GM10248 (cell line): ENCODE measurements around the gene RBBP4.
"Not testable (repeated sequence)": the region's sequence is repeated elsewhere in the genome, so short reads cannot be mapped to it uniquely, and the experiment has no call there.

Experiments
- CTCF ChIA-PET: fragments of 300-600 bp; sonication (Branson Sonifier 250); formaldehyde crosslinking; extraction: SDS; loops from one replicate; lab custom pipeline; 2021; ENCODE audit warnings: antibody characterized with exemption; lab: Yijun Ruan, JAX
- POLR2A ChIA-PET: fragments of 350-650 bp; sonication (Branson Sonifier 250); formaldehyde crosslinking; extraction: SDS; loops from one replicate; lab custom pipeline; 2020; ENCODE audit warnings: antibody characterized with exemption; lab: Yijun Ruan, JAX
- DNase-seq: peaks from one replicate; pipeline ENCODE4 v3.0.0; 2012; ENCODE audit errors: extremely low spot score
- TF ChIP-seq, protein P1 (sequence below): IDR thresholded peaks from 2 replicates; pipeline ENCODE4 v1.5.1; 2012; ENCODE audit warnings: mild to moderate bottlenecking, low read depth; ENCODE audit errors: extremely low read depth, missing control alignments, control extremely low read depth

The RBBP4 gene

DNA sequence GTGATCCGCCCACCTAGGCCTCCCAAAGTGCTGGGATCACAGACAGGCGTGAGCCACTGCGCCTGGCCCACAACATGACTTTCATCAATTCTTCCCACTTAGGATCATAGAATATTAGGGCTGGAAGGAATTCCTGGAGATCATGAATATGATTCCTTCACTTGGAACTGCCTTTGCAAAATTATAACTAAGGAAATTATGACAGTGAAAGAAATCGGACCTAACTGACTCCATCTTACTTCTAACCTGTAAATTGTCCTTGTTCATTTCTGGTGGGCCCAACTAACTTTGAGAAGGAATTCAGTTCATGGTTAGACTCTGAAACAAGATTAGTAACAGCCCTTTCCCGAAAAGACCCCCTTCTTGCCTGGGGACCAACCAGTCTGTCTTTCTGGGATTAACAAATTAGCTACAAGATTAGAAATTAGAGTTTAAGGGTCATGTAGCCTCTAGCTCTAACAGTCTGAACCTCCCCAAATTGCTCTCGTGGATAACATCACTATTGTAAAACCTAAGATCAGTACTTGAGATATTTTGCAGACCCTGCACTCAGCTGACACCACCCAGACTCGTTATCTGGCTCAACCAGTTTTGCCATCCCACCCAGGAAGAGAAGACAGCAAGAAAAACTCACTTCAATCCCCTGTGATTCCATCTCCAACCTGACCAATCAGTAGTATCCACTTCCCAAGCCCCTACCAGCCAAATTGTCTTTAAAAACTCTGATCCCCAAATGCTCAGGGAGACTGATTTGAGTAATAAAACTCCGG, 15.3 kb upstream of the RBBP4 start:
- POLR2A ChIA-PET, result no interaction called here
- DNase-seq, result no peak
- TF ChIP-seq, protein P1, sequence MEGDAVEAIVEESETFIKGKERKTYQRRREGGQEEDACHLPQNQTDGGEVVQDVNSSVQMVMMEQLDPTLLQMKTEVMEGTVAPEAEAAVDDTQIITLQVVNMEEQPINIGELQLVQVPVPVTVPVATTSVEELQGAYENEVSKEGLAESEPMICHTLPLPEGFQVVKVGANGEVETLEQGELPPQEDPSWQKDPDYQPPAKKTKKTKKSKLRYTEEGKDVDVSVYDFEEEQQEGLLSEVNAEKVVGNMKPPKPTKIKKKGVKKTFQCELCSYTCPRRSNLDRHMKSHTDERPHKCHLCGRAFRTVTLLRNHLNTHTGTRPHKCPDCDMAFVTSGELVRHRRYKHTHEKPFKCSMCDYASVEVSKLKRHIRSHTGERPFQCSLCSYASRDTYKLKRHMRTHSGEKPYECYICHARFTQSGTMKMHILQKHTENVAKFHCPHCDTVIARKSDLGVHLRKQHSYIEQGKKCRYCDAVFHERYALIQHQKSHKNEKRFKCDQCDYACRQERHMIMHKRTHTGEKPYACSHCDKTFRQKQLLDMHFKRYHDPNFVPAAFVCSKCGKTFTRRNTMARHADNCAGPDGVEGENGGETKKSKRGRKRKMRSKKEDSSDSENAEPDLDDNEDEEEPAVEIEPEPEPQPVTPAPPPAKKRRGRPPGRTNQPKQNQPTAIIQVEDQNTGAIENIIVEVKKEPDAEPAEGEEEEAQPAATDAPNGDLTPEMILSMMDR, result no peak
- CTCF ChIA-PET, result interaction anchor here (1.4 kb wide), 1 partner anchor 29 kb away, joined by 3 read pairs; no protein-coding TSS in a partner anchor

DNA sequence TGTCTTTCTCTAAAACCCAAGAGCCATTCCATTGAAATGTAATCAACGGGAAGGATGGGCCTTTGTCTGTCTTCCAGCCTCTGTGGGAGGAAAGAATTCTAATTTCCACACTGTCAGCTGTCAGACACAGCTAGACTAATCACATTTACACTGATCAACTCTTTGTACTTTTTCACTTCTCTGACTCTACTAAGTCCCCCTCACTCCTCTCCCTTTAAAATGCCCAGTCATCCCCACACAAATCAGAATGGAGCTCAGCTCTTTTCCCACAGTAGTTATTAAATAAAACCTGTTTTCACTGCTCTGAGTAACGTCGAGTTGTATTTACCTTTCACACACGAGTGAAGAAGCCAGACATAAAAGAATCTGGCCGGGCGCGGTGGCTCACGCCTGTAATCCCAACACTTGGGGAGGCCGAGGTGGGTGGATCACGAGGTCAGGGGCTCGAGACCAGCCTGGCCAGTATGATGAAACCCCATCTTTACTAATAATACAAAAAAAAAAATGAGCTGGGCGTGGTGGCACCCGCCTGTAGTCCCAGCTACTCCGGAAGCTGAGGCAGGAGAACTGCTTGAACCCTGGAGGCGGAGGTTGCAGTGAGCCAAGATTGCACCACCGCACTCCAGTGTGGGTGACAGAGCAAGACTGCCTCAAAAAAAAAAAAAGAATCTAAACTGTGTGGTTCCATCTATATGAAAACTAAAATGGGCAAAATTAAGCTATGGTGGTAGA, 13.9 kb upstream of the RBBP4 start:
- DNase-seq, result no peak
- ChIA-PET POLR2A (no interaction called here), CTCF (interaction anchor here (1.2 to 1.8 kb wide), 2 partner anchors 11 to 14 kb away, joined by 5 read pairs; partner anchors contain the start of genes RBBP4 and ZBTB8OS)
- TF ChIP-seq, protein P1, result no peak

DNA sequence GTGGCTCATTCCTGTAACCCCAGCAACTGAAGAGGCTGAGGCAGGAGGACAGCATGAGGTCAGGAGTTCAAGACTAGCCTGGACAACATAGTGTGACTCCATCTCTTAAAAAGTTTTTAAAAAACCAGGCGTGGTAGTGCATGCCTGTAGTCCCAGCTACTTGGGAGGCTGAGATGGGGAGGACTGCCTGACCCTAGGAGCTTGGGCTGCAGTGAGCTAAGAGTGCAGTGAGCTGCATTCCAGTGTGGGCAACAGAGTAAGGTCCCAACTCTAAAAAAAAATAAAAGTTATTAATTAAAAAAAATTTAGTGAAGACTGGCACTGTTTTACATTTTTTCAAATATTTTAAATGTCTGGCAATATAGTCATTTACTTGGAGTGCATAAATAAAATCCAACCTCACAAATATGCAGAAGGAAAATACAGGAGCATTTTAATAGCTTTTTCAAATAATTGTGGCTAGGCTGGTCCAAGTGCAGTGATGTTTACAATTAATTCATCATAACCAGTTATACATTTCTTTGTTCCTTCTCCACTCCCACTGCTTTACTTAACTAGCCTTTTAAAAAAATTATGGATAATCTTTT, 11.4 kb upstream of the RBBP4 start:
- ChIA-PET CTCF (interaction anchor here (1.0 to 2.2 kb wide), 4 partner anchors 10 to 120 kb away, joined by 3 to 6 read pairs (median 3); no protein-coding TSS in a partner anchor), POLR2A (no interaction called here)
- TF ChIP-seq, protein P1, result no peak
- no peak for DNase-seq

DNA sequence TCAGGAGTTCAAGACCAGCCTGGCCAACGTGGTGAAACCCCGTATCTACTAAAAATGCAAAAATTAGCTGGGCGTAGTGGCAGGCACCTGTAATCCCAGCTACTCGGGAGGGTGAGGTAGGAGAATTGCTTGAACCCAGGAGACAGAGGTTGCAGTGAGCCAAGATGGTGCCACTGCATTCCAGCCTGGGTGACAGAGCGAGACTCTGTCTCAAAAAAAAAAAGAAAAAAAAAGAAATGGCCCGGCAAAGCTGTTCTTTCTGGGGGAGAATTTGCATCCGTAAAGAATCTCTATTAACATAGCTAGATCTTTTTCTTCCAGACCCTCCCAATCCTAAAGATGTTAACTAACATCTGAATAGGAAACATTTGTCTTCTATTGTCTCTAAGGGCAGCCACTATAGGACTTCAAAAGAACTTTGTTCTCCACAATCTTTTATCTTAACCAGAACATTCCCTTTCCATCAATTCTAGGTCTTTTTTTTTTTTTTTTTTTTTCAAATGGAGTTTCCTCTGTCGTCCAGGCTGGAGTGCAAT, 8.6 kb upstream of the RBBP4 start:
- POLR2A ChIA-PET, result interaction anchor here (0.6 kb wide), 1 partner anchor 13 kb away, joined by 7 read pairs; no protein-coding TSS in a partner anchor
- CTCF ChIA-PET, DNase-seq: not testable (repeated sequence)

DNA sequence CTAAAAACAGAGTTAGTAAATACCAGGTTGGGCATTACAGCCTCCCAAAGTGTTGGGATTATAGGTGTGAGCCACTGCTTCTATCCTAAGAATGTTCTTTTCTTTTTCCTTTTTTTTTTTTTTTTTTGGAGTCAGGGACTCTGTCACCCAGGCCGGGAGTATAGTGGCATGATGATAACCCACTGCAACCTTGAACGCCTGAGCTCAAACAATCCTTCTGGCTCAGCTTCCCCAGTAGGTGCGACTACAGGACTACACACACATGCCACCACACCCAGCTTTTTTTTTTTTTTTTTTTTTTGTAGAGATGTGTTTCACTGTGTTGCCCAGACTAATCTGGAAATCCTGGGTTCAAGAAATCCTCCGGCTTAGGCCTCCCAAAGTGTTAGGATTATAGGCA, 6.6 kb upstream of the RBBP4 start:
- ChIA-PET CTCF (interaction anchor here (0.9 to 2.6 kb wide), 3 partner anchors 12 to 68 kb away, joined by 3 to 6 read pairs (median 4); no protein-coding TSS in a partner anchor), POLR2A (no interaction called here)
- TF ChIP-seq, protein P1, result no peak
- no peak for DNase-seq

DNA sequence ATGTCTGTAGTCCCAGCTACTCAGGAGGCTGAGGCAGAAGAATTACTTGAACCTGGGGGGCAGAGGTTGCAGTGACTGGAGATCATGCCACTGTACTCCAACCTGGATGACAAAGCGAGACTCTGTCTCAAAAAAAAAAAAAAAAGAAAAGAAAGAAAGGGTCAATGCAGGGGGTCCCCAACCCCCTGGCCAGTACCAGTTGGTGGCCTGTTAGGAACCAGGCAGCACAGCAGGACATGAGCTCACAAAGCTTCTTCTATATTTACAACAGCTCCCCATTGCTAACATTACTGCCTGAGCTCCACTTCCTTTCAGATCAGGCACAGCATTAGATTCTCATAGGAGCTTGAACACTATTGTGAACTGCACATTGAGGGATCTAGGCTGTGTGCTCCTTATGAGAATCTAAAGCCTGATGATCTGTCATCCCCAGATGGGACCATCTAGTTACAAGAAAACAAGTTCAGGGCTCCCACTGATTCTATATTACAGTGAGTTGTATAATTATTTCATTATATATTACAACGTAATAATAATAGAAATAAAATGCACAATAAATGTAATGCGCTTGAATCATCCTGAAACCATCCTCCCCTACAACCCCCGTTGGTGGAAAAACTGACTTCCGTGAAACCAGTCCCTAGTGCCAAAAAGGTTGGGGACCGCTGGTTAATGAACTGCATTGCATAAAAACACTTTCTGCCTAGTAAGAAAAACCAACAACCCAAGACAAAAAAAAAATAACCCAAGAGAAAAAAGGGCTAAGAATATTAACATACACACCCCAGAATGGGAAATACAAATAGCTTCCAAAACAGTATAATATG, 3.5 kb upstream of the RBBP4 start:
- ChIA-PET POLR2A (interaction anchor here (0.5 to 0.8 kb wide), 2 partner anchors 8 to 130 kb away, joined by 4 read pairs; no protein-coding TSS in a partner anchor), CTCF (interaction anchor here (0.8 to 1.5 kb wide), 2 partner anchors 11 to 17 kb away, joined by 3 to 5 read pairs; no protein-coding TSS in a partner anchor)
- TF ChIP-seq, protein P1, result no peak
- no peak for DNase-seq
